ENCODE data around the gene COX6A2. TPM values are rescaled to one million over a fixed set of nuclear protein-coding genes. Genes with fewer than 3 reads are reported as not detected.

Gene COX6A2
- total and polyA plus RNA-seq, 7 experiments from 2014 or later: not detected

GRCh38 chr16:31470615-31471014, 42.5 kb upstream of the COX6A2 start:
- POLR2A ChIA-PET: no interaction called here
- H3K9me3 ChIP-seq (ENCODE audit: control insufficient read depth in 2 of 3, low read length in 3 of 3): no peaks in the 10 kb centered on the region
- peaks cover 14 to 15% of the 10 kb centered on the region in 2 donors for H3K4me1 ChIP-seq (ENCODE audit: control insufficient read depth in 2 of 2, insufficient read depth in 2 of 2, low read length in 2 of 2)
- Mint-ChIP-seq H3K4me3 (peak overlapping the region in 1 of 10 donors; percentile 45), H3K4me1 (peaks cover 12 to 41% (median 19%) of the 10 kb centered on the region in 7 donors), H3K36me3 (peaks cover 0 to 8% (median under 1%) of the 10 kb centered on the region in 5 donors), H3K27me3 (peaks cover 0 to 42% (median 14%) of the 10 kb centered on the region in 5 donors), H3K9me3 (peaks cover 0 to 1% (median 0%) of the 10 kb centered on the region in 11 donors), H3K27ac (no peak overlapping the region)
- CTCF ChIA-PET: interaction anchor here (0.6 to 1.4 kb wide), 2 partner anchors 10 to 1830 kb away, joined by 3 to 4 read pairs; no protein-coding TSS in a partner anchor
- H3K27ac ChIP-seq (ENCODE audit: low read depth, low read length): no peak overlapping the region
- intact Hi-C loops (cut with micrococcal nuclease): no loop called here
- DNase-seq (no peak), ATAC-seq (no peak)
- no peaks in the 10 kb centered on the region for H3K27me3 ChIP-seq (ENCODE audit: control insufficient read depth in 2 of 2, insufficient read depth in 2 of 2, low read length in 2 of 2)
- H3K36me3 ChIP-seq (ENCODE audit: control insufficient read depth in 2 of 3, insufficient read depth in 3 of 3, low read length in 3 of 3): peaks cover 0 to 16% (median 1%) of the 10 kb centered on the region in 3 experiments
- no peak overlapping the region for H3K4me3 ChIP-seq (ENCODE audit: low read length)

GRCh38 chr16:31467858-31468257, 39.7 kb upstream of the COX6A2 start:
- Histone ChIP-seq H3K36me3 (ENCODE audit: control insufficient read depth in 2 of 3, insufficient read depth in 3 of 3, low read length in 3 of 3) (peaks cover 0 to 23% (median 3%) of the 10 kb centered on the region in 3 experiments), H3K27me3 (ENCODE audit: control insufficient read depth in 2 of 2, insufficient read depth in 2 of 2, low read length in 2 of 2) (no peaks in the 10 kb centered on the region), H3K9me3 (ENCODE audit: control insufficient read depth in 2 of 3, low read length in 3 of 3) (no peaks in the 10 kb centered on the region), H3K4me3 (ENCODE audit: low read length) (no peak overlapping the region), H3K4me1 (ENCODE audit: control insufficient read depth in 2 of 2, insufficient read depth in 2 of 2, low read length in 2 of 2) (peaks cover 14 to 15% of the 10 kb centered on the region in 2 donors), H3K27ac (ENCODE audit: low read depth, low read length) (no peak overlapping the region)
- ChIA-PET CTCF (no interaction called here), POLR2A (interaction anchor here (0.7 kb wide), 1 partner anchor 20 kb away, joined by 3 read pairs; no protein-coding TSS in a partner anchor)
- Mint-ChIP-seq H3K4me1 (peaks cover 12 to 38% (median 19%) of the 10 kb centered on the region in 7 donors), H3K27ac (peak overlapping the region in 1 of 9 donors; percentile 78), H3K9me3 (peaks cover 0 to 1% (median 0%) of the 10 kb centered on the region in 11 donors), H3K4me3 (peak overlapping the region in 3 of 10 donors; percentile 2 to 76 (median 66)), H3K27me3 (peaks cover 0 to 22% (median 11%) of the 10 kb centered on the region in 5 donors), H3K36me3 (peaks cover 3 to 27% (median 10%) of the 10 kb centered on the region in 5 donors)
- intact Hi-C loops (cut with micrococcal nuclease): no loop called here
- ATAC-seq (no peak), DNase-seq (no peak)

GRCh38 chr16:31467151-31467773, 39.1 kb upstream of the COX6A2 start:
- no peak overlapping the region for H3K27ac ChIP-seq (ENCODE audit: low read depth, low read length)
- H3K4me3 ChIP-seq (ENCODE audit: low read length): no peak overlapping the region
- peak in 1 of 9 donors; percentile 41 for DNase-seq
- Mint-ChIP-seq H3K27me3 (peaks cover 0 to 16% (median 6%) of the 10 kb centered on the region in 5 donors), H3K9me3 (peaks cover 0 to 1% (median 0%) of the 10 kb centered on the region in 11 donors), H3K4me1 (peaks cover 8 to 33% (median 14%) of the 10 kb centered on the region in 7 donors), H3K4me3 (peak overlapping the region in 3 of 10 donors; percentile 66 to 76 (median 72)), H3K27ac (peak overlapping the region in 3 of 9 donors; percentile 9 to 89 (median 78)), H3K36me3 (peaks cover 4 to 30% (median 10%) of the 10 kb centered on the region in 5 donors)
- peaks cover 0 to 29% (median 3%) of the 10 kb centered on the region in 3 experiments for H3K36me3 ChIP-seq (ENCODE audit: control insufficient read depth in 2 of 3, insufficient read depth in 3 of 3, low read length in 3 of 3)
- intact Hi-C loops (cut with micrococcal nuclease): no loop called here
- ATAC-seq: no peak
- no peaks in the 10 kb centered on the region for H3K9me3 ChIP-seq (ENCODE audit: control insufficient read depth in 2 of 3, low read length in 3 of 3)
- ChIA-PET POLR2A (no interaction called here), CTCF (no interaction called here)
- peaks cover 9 to 15% of the 10 kb centered on the region in 2 donors for H3K4me1 ChIP-seq (ENCODE audit: control insufficient read depth in 2 of 2, insufficient read depth in 2 of 2, low read length in 2 of 2)
- H3K27me3 ChIP-seq (ENCODE audit: control insufficient read depth in 2 of 2, insufficient read depth in 2 of 2, low read length in 2 of 2): no peaks in the 10 kb centered on the region

GRCh38 chr16:31466381-31466841, 38.3 kb upstream of the COX6A2 start:
- Mint-ChIP-seq H3K4me3 (peak overlapping the region in 3 of 10 donors; percentile 66 to 76 (median 72)), H3K9me3 (peaks cover 0 to 1% (median 0%) of the 10 kb centered on the region in 11 donors), H3K36me3 (peaks cover 4 to 30% (median 10%) of the 10 kb centered on the region in 5 donors), H3K4me1 (peaks cover 7 to 30% (median 12%) of the 10 kb centered on the region in 7 donors), H3K27me3 (peaks cover 0 to 11% (median 4%) of the 10 kb centered on the region in 5 donors), H3K27ac (peak overlapping the region in 2 of 9 donors; percentile 78 to 89)
- H3K27me3 ChIP-seq (ENCODE audit: control insufficient read depth in 2 of 2, insufficient read depth in 2 of 2, low read length in 2 of 2): no peaks in the 10 kb centered on the region
- DNase-seq (no peak), ATAC-seq (no peak)
- ChIA-PET CTCF (no interaction called here), POLR2A (interaction anchor here (0.6 kb wide), 1 partner anchor 16 kb away, joined by 4 read pairs; no protein-coding TSS in a partner anchor)
- peaks cover 8 to 11% of the 10 kb centered on the region in 2 donors for H3K4me1 ChIP-seq (ENCODE audit: control insufficient read depth in 2 of 2, insufficient read depth in 2 of 2, low read length in 2 of 2)
- peaks cover 0 to 35% (median 3%) of the 10 kb centered on the region in 3 experiments for H3K36me3 ChIP-seq (ENCODE audit: control insufficient read depth in 2 of 3, insufficient read depth in 3 of 3, low read length in 3 of 3)
- no peak overlapping the region for H3K4me3 ChIP-seq (ENCODE audit: low read length)
- no peaks in the 10 kb centered on the region for H3K9me3 ChIP-seq (ENCODE audit: control insufficient read depth in 2 of 3, low read length in 3 of 3)
- intact Hi-C loops (cut with micrococcal nuclease): no loop called here
- no peak overlapping the region for H3K27ac ChIP-seq (ENCODE audit: low read depth, low read length)

DNA sequence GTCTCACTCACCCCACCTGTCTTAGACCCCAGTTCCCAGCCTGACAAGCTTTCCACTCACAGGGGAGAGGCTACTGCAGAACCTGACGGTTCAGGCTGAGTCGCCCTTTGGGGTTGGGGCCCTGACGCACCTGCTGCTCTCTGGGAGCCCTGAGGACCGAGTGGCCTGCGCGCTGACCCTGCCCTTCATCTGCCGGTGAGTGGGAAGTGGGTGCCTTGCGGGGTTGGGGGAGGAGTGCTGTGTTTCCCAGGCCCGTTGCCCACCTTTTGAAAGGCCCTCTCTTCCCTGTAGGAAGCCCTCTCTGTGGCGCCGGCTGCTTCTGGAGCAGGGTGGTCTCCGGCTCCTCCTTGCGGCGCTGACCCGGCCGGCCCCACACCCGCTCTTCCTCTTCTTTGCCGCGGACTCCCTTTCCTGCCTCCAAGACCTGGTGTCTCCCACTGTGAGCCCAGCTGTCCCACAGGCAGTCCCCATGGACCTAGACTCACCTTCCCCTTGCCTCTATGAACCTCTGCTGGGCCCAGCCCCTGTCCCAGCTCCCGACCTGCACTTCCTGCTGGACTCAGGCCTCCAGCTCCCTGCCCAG, 37.7 kb upstream of the COX6A2 start:
- ATAC-seq: no peak
- no peak overlapping the region for H3K27ac ChIP-seq (ENCODE audit: low read depth, low read length)
- intact Hi-C loops (cut with micrococcal nuclease): no loop called here
- H3K27me3 ChIP-seq (ENCODE audit: control insufficient read depth in 2 of 2, insufficient read depth in 2 of 2, low read length in 2 of 2): no peaks in the 10 kb centered on the region
- H3K4me1 ChIP-seq (ENCODE audit: control insufficient read depth in 2 of 2, insufficient read depth in 2 of 2, low read length in 2 of 2): peaks cover 8 to 11% of the 10 kb centered on the region in 2 donors
- POLR2A ChIA-PET: interaction anchor here (0.6 kb wide), 1 partner anchor 15 kb away, joined by 4 read pairs; no protein-coding TSS in a partner anchor
- H3K4me1 Mint-ChIP-seq: peaks cover 9 to 29% (median 14%) of the 10 kb centered on the region in 7 donors
- H3K27me3 Mint-ChIP-seq: peaks cover 0 to 6% (median 0%) of the 10 kb centered on the region in 5 donors
- H3K36me3 Mint-ChIP-seq: peaks cover 4 to 30% (median 10%) of the 10 kb centered on the region in 5 donors
- H3K36me3 ChIP-seq (ENCODE audit: control insufficient read depth in 2 of 3, insufficient read depth in 3 of 3, low read length in 3 of 3): peaks cover 0 to 35% (median 3%) of the 10 kb centered on the region in 3 experiments
- no peak overlapping the region for H3K4me3 ChIP-seq (ENCODE audit: low read length)
- no peak overlapping the region for H3K27ac Mint-ChIP-seq
- CTCF ChIA-PET: interaction anchor here (0.6 kb wide), 1 partner anchor 621 kb away, joined by 3 read pairs; no protein-coding TSS in a partner anchor
- H3K4me3 Mint-ChIP-seq: peak overlapping the region in 1 of 10 donors; percentile 66
- DNase-seq: no peak
- H3K9me3 ChIP-seq (ENCODE audit: control insufficient read depth in 2 of 3, low read length in 3 of 3): no peaks in the 10 kb centered on the region
- peaks cover 0 to 1% (median 0%) of the 10 kb centered on the region in 11 donors for H3K9me3 Mint-ChIP-seq

- intact Hi-C loops (cut with micrococcal nuclease): no loop called here
- Histone ChIP-seq H3K4me1 (ENCODE audit: control insufficient read depth in 2 of 2, insufficient read depth in 2 of 2, low read length in 2 of 2) (peaks cover 17 to 18% of the 10 kb centered on the region in 2 donors), H3K27ac (ENCODE audit: low read depth, low read length) (no peak overlapping the region), H3K4me3 (ENCODE audit: low read length) (no peak overlapping the region), H3K36me3 (ENCODE audit: control insufficient read depth in 2 of 3, insufficient read depth in 3 of 3, low read length in 3 of 3) (peaks cover 0 to 35% (median 3%) of the 10 kb centered on the region in 3 experiments), H3K9me3 (ENCODE audit: control insufficient read depth in 2 of 3, low read length in 3 of 3) (no peaks in the 10 kb centered on the region), H3K27me3 (ENCODE audit: control insufficient read depth in 2 of 2, insufficient read depth in 2 of 2, low read length in 2 of 2) (no peaks in the 10 kb centered on the region)
- no peak for ATAC-seq
- H3K27ac Mint-ChIP-seq: no peak overlapping the region
- no peak for DNase-seq
- POLR2A ChIA-PET: no interaction called here
- no peaks in the 10 kb centered on the region for H3K27me3 Mint-ChIP-seq
- H3K4me3 Mint-ChIP-seq: no peak overlapping the region
- peaks cover 18 to 40% (median 23%) of the 10 kb centered on the region in 7 donors for H3K4me1 Mint-ChIP-seq
- H3K9me3 Mint-ChIP-seq: no peaks in the 10 kb centered on the region
- peaks cover 4 to 30% (median 10%) of the 10 kb centered on the region in 5 donors for H3K36me3 Mint-ChIP-seq
- CTCF ChIA-PET: no interaction called here
These were observed 36.7 kb upstream of the COX6A2 start for GRCh38 chr16:31464781-31465260.

Data from naive thymus-derived CD4-positive, alpha-beta T cell (primary cell).